Activated CD4-positive, alpha-beta T cell treated with anti-CD3 and anti-CD28 coated beads, Interleukin-2, amount 10 ng/mL, durations not matched to agents 7 days and 5 days (primary cell): Measurements from ENCODE around the gene MUC22. TPM values are rescaled to one million over a fixed set of nuclear protein-coding genes. Genes with fewer than 3 reads are reported as not detected.
A peak's percentile ranks its signal among the peaks of the same experiment; 100 is the strongest.
"Not testable (repeated sequence)": the region's sequence is repeated elsewhere in the genome, so short reads cannot be mapped to it uniquely, and the experiment has no call there.

Source experiments
- CTCF ChIA-PET: fragments of 350-600 bp; sonication (Branson Sonifier 250); formaldehyde crosslinking; loops from one replicate; lab custom pipeline; 2021; ENCODE audit warnings: antibody characterized with exemption; lab: Charles Lee
- POLR2A ChIA-PET: fragments of 350-600 bp; sonication (Branson Sonifier 250); formaldehyde crosslinking; loops from one replicate; lab custom pipeline; 2021; ENCODE audit warnings: antibody characterized with exemption; lab: Charles Lee
- DNase-seq: peaks from one replicate; pipeline ENCODE4 v3.0.0-alpha.2; 2020
- H3K27ac Mint-ChIP-seq: one replicate; pipeline ENCODE4 v1.8.0; 2021; ENCODE audit warnings: mild to moderate bottlenecking, moderate library complexity, mixed read lengths
- H3K27me3 Mint-ChIP-seq: one replicate; pipeline ENCODE4 v1.8.0; 2021; ENCODE audit warnings: mixed read lengths
- H3K36me3 Mint-ChIP-seq: one replicate; pipeline ENCODE4 v1.8.0; 2021; ENCODE audit warnings: low read depth, mixed read lengths
- H3K4me1 Mint-ChIP-seq: one replicate; pipeline ENCODE4 v1.8.0; 2021; ENCODE audit warnings: mixed read lengths
- H3K4me3 Mint-ChIP-seq: one replicate; pipeline ENCODE4 v1.8.0; 2021; ENCODE audit warnings: mild to moderate bottlenecking, moderate library complexity, mixed read lengths
- H3K9me3 Mint-ChIP-seq: one replicate; pipeline ENCODE4 v1.8.0; 2021; ENCODE audit warnings: mixed read lengths
- total RNA-seq, 2 experiments: library from RNA; stranded (reverse); gene quantifications; one replicate each; pipeline ENCODE4 v1.2.3, GENCODE V29; 2021

Gene MUC22
- total RNA-seq, 2 experiments from 2014 or later: not detected

DNA sequence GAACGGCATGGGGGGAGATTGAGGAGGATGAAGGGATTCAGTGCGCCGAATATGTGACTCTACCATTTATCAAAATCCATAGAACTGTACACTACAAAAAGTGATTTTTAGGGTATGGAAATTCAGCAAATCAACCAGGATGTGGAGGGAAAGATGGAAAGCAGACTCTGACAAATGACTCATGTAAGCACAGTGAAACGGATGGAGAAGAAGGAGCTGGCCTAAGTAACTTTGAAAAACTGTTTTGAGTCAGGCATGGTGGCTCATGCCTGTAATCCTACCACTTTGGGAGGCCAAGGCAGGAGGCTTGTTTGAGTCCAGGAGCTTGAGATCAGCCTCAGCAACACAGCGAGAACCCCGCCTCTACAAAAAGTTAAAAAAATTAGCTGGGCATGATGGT, 39.2 kb downstream of the MUC22 start:
- Mint-ChIP-seq H3K9me3 (no peaks in the 10 kb centered on the region), H3K4me3 (no peak overlapping the region), H3K27me3 (peaks cover 41% of the 10 kb centered on the region), H3K4me1 (no peaks in the 10 kb centered on the region), H3K36me3 (no peaks in the 10 kb centered on the region), H3K27ac (no peak overlapping the region)
- ChIA-PET POLR2A (no interaction called here), CTCF (interaction anchor here (0.7 to 1.4 kb wide), 2 partner anchors 10 to 62 kb away, joined by 3 read pairs; no protein-coding TSS in a partner anchor)
- DNase-seq: no peak

- CTCF ChIA-PET: interaction anchor here (1.4 kb wide), 1 partner anchor 34 kb away, joined by 3 read pairs; no protein-coding TSS in a partner anchor
- H3K27ac Mint-ChIP-seq, DNase-seq, H3K4me3 Mint-ChIP-seq, H3K4me1 Mint-ChIP-seq, H3K36me3 Mint-ChIP-seq, POLR2A ChIA-PET, H3K9me3 Mint-ChIP-seq: not testable (repeated sequence)
- peaks cover 42% of the 10 kb centered on the region for H3K27me3 Mint-ChIP-seq
Observed at GRCh38 chr6:31053187-31053586, 42.9 kb downstream of the MUC22 start.

GRCh38 chr6:31053873-31054272, 43.6 kb downstream of the MUC22 start:
- Mint-ChIP-seq H3K27ac (no peak overlapping the region), H3K4me1 (no peaks in the 10 kb centered on the region), H3K9me3 (no peaks in the 10 kb centered on the region), H3K27me3 (peaks cover 39% of the 10 kb centered on the region), H3K36me3 (no peaks in the 10 kb centered on the region), H3K4me3 (no peak overlapping the region)
- ChIA-PET POLR2A (no interaction called here), CTCF (interaction anchor here (1.4 kb wide), 1 partner anchor 33 kb away, joined by 3 read pairs; no protein-coding TSS in a partner anchor)
- DNase-seq: no peak

DNA sequence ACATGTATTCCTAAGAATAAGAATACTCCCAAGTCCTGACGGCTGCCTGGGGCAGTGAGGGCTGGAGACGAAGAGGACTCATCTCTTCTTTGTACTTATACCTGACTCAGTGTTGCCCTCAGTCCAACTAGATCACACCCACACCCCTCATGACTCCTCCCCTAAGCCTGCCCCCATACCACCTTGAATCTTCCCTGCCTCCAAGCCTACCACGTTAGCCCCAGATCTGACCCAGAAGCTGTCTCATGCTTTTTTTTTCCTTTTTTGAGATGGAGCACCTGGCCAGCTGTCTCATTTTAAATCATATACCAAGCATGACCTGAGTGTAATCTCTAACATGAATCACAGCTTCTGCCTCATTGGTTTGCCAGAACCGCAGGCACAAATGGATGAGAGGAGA, 45.2 kb downstream of the MUC22 start:
- H3K27ac Mint-ChIP-seq: no peak overlapping the region
- H3K4me3 Mint-ChIP-seq: no peak overlapping the region
- no peaks in the 10 kb centered on the region for H3K4me1 Mint-ChIP-seq
- ChIA-PET CTCF (interaction anchor here (1.0 kb wide), 1 partner anchor 11 kb away, joined by 3 read pairs; no protein-coding TSS in a partner anchor), POLR2A (no interaction called here)
- DNase-seq: no peak
- no peaks in the 10 kb centered on the region for H3K36me3 Mint-ChIP-seq
- peaks cover 37% of the 10 kb centered on the region for H3K27me3 Mint-ChIP-seq
- no peaks in the 10 kb centered on the region for H3K9me3 Mint-ChIP-seq

- Mint-ChIP-seq H3K36me3 (no peaks in the 10 kb centered on the region), H3K27ac (no peak overlapping the region)
- CTCF ChIA-PET: no interaction called here
Observed at GRCh38 chr6:31057426-31058003, 47.2 kb downstream of the MUC22 start.

GRCh38 chr6:31058128-31058894, 48.0 kb downstream of the MUC22 start:
- no peak for DNase-seq
- CTCF ChIA-PET: no interaction called here
- H3K36me3 Mint-ChIP-seq: no peaks in the 10 kb centered on the region
- no peaks in the 10 kb centered on the region for H3K4me1 Mint-ChIP-seq
- no peaks in the 10 kb centered on the region for H3K9me3 Mint-ChIP-seq
- H3K27me3 Mint-ChIP-seq: peaks cover 27% of the 10 kb centered on the region
- POLR2A ChIA-PET: no interaction called here
- no peak overlapping the region for H3K4me3 Mint-ChIP-seq
- no peak overlapping the region for H3K27ac Mint-ChIP-seq

More at GRCh38 chr6:31057426-31058003, 47.2 kb downstream of the MUC22 start:
- Mint-ChIP-seq H3K4me3 (no peak overlapping the region), H3K9me3 (no peaks in the 10 kb centered on the region), H3K4me1 (no peaks in the 10 kb centered on the region), H3K27me3 (peaks cover 27% of the 10 kb centered on the region)
- DNase-seq: no peak
- POLR2A ChIA-PET: no interaction called here

DNA sequence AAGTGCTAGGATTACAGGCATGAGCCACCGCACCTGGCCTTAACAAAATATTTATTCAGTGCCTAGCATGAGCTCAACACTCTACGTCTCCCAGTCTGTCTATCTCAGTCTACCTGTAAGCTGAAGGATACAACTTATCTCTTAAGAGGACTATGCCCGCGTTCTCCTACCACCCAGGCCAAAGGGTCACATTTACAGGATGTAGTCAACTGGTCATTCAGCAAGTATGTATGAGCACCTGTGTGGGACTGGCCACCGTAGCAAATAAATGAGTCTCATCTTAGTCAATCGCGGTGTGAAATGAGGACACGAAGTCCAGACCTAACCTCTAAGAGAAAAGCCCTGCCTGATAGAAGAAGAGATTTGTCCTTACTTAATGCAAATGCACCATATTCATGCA, 49.9 kb downstream of the MUC22 start:
- DNase-seq: no peak
- ChIA-PET CTCF (interaction anchor here (1.0 kb wide), 1 partner anchor 10 kb away, joined by 3 read pairs; no protein-coding TSS in a partner anchor), POLR2A (no interaction called here)
- Mint-ChIP-seq H3K27ac (no peak overlapping the region), H3K4me3 (no peak overlapping the region), H3K36me3 (no peaks in the 10 kb centered on the region), H3K9me3 (no peaks in the 10 kb centered on the region), H3K4me1 (no peaks in the 10 kb centered on the region), H3K27me3 (peaks cover 23% of the 10 kb centered on the region)

DNA sequence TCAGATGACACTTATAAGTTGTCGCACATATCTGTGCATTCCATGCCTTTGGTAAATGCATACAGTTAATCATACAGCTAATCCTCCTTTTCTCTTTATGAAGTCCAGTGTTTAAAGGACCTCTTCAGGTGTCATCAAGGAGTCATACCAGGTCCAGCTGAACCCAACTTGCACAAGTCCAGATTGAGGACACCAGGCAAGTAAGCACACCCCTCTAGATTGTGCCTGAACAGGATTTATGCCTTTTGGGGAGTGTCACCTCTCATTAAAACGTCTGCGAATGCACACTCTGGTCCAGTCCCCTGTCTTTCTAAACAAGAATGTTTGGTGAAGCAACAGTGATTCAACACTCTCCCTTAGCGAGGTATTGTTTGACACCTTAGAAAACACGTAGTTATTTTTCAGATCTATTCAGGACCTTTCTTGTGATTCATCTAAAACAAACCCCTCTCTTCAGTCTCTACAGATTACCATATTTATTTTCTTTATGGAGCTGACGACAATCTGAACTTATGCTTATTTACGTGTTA, 53.7 kb downstream of the MUC22 start:
- no peak overlapping the region for H3K4me3 Mint-ChIP-seq
- peaks cover 16% of the 10 kb centered on the region for H3K27me3 Mint-ChIP-seq
- H3K9me3 Mint-ChIP-seq: no peaks in the 10 kb centered on the region
- H3K4me1 Mint-ChIP-seq: no peaks in the 10 kb centered on the region
- CTCF ChIA-PET: interaction anchor here (0.7 to 1.0 kb wide), 2 partner anchors 83 to 690 kb away, joined by 3 read pairs; no protein-coding TSS in a partner anchor
- POLR2A ChIA-PET: no interaction called here
- no peak for DNase-seq
- H3K27ac Mint-ChIP-seq: no peak overlapping the region
- no peaks in the 10 kb centered on the region for H3K36me3 Mint-ChIP-seq

GRCh38 chr6:31065556-31065955, 55.3 kb downstream of the MUC22 start:
- CTCF ChIA-PET: no interaction called here
- DNase-seq: no peak
- Mint-ChIP-seq H3K9me3 (no peaks in the 10 kb centered on the region), H3K27me3 (peaks cover 14% of the 10 kb centered on the region), H3K27ac (no peak overlapping the region), H3K4me1 (no peaks in the 10 kb centered on the region), H3K4me3 (no peak overlapping the region), H3K36me3 (no peaks in the 10 kb centered on the region)
- POLR2A ChIA-PET: no interaction called here

DNA sequence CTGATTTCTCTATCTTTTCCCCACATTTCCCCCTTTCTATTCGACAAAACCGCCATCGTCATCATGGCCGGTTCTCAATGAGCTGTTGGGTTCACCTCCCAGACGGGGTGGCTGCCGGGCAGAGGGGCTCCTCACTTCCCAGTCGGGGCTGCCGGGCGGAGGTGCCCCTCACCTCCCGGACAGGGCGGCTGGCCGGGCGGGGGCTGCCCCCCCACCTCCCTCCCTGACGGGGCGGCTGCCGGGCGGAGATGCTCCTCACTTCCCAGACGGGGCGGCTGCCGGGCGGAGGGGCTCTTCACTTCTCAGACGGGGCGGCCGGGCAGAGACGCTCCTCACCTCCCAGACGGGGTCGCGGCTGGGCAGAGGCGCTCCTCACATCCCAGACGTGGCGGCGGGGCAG, 56.8 kb downstream of the MUC22 start:
- H3K4me1 Mint-ChIP-seq, H3K9me3 Mint-ChIP-seq, DNase-seq, H3K27ac Mint-ChIP-seq, CTCF ChIA-PET, H3K4me3 Mint-ChIP-seq, H3K36me3 Mint-ChIP-seq, POLR2A ChIA-PET: not testable (repeated sequence)
- peaks cover 13% of the 10 kb centered on the region for H3K27me3 Mint-ChIP-seq

- H3K4me3 Mint-ChIP-seq, POLR2A ChIA-PET, H3K27me3 Mint-ChIP-seq, H3K9me3 Mint-ChIP-seq, H3K27ac Mint-ChIP-seq, DNase-seq, H3K36me3 Mint-ChIP-seq, H3K4me1 Mint-ChIP-seq: not testable (repeated sequence)
- CTCF ChIA-PET: interaction anchor here (1.2 to 1.8 kb wide), 3 partner anchors 12 to 153 kb away, joined by 3 to 6 read pairs (median 5); no protein-coding TSS in a partner anchor
Observed at GRCh38 chr6:31067891-31068668, 57.8 kb downstream of the MUC22 start.

- Mint-ChIP-seq H3K36me3 (no peaks in the 10 kb centered on the region), H3K27me3 (peaks cover 3% of the 10 kb centered on the region), H3K4me3 (no peak overlapping the region), H3K9me3 (no peaks in the 10 kb centered on the region), H3K4me1 (no peaks in the 10 kb centered on the region), H3K27ac (no peak overlapping the region)
- POLR2A ChIA-PET: no interaction called here
- CTCF ChIA-PET: interaction anchor here (1.0 to 1.9 kb wide), 5 partner anchors 11 to 153 kb away, joined by 3 to 8 read pairs (median 5); no protein-coding TSS in a partner anchor
- DNase-seq: peak; percentile 64
Observed at GRCh38 chr6:31068669-31069340, 58.5 kb downstream of the MUC22 start.
